GM23338 (cell line): ENCODE data around the gene PDLIM5. TPM values are rescaled to one million over a fixed set of nuclear protein-coding genes. Genes with fewer than 3 reads are reported as not detected.

Experiments
- ATAC-seq: fragments of 200-7000 bp; cut with Tn5 transposase; 3 replicates; pipeline ENCODE4 v1.9.1; 2020
- DNase-seq: peaks from one replicate; pipeline ENCODE4 v3.0.0-alpha.2; 2015; ENCODE audit warnings: low spot score
- H2AFZ ChIP-seq: fragments of 200-600 bp; sonication (generic); 2 replicates; pipeline ENCODE4 v1.8.0; 2016; ENCODE audit warnings: antibody characterized with exemption, mild to moderate bottlenecking, moderate library complexity
- H3F3A ChIP-seq: fragments of 200-600 bp; sonication (generic); replicated peaks from 2 replicates; pipeline ENCODE4 v1.8.0; 2017; ENCODE audit warnings: antibody characterized with exemption, mixed run types, low read depth
- H3K27ac ChIP-seq: fragments of 200-600 bp; sonication (generic); 2 replicates; pipeline ENCODE4 v1.6.1; 2016; ENCODE audit warnings: low read depth
- H3K27me3 ChIP-seq: fragments of 200-600 bp; sonication (generic); 2 replicates; pipeline ENCODE4 v1.8.0; 2016; ENCODE audit warnings: mild to moderate bottlenecking, mixed run types, moderate library complexity; ENCODE audit not compliant: insufficient read depth
- H3K36me3 ChIP-seq: fragments of 200-600 bp; sonication (generic); 2 replicates; pipeline ENCODE4 v1.8.0; 2016; ENCODE audit warnings: mild to moderate bottlenecking; ENCODE audit not compliant: insufficient read depth
- H3K4me1 ChIP-seq: fragments of 200-600 bp; sonication (generic); 2 replicates; pipeline ENCODE4 v1.8.0; 2016; ENCODE audit warnings: mild to moderate bottlenecking, moderate library complexity; ENCODE audit not compliant: insufficient read depth
- H3K4me2 ChIP-seq: fragments of 200-600 bp; sonication (generic); 2 replicates; pipeline ENCODE4 v1.7.1; 2017; ENCODE audit warnings: mixed run types
- H3K4me3 ChIP-seq: fragments of 200-600 bp; sonication (generic); 2 replicates; pipeline ENCODE4 v1.6.1; 2016; ENCODE audit warnings: mixed run types
- H3K79me2 ChIP-seq: fragments of 200-600 bp; sonication (generic); replicated peaks from 2 replicates; pipeline ENCODE4 v1.8.0; 2017; ENCODE audit warnings: mild to moderate bottlenecking; ENCODE audit not compliant: insufficient read depth
- H3K9me2 ChIP-seq: fragments of 200-600 bp; sonication (generic); 2 replicates; pipeline ENCODE4 v1.8.0; 2017; ENCODE audit not compliant: insufficient read depth
- H4K20me1 ChIP-seq: fragments of 200-600 bp; sonication (generic); replicated peaks from 2 replicates; pipeline ENCODE4 v1.8.0; 2017; ENCODE audit warnings: mild to moderate bottlenecking; ENCODE audit not compliant: insufficient read depth
- H3K27ac Mint-ChIP-seq: 2 replicates; pipeline ENCODE4 v1.8.0; 2020; ENCODE audit warnings: inconsistent platforms, mild to moderate bottlenecking, moderate library complexity, mixed read lengths
- H3K27me3 Mint-ChIP-seq: 3 replicates; pipeline ENCODE4 v1.8.0; 2022; ENCODE audit warnings: low read depth, mild to moderate bottlenecking, moderate library complexity, mixed read lengths, inconsistent platforms; ENCODE audit not compliant: insufficient read depth, poor library complexity
- H3K36me3 Mint-ChIP-seq: 3 replicates; pipeline ENCODE4 v1.8.0; 2021; ENCODE audit warnings: low read depth, mild to moderate bottlenecking, inconsistent platforms, moderate library complexity, mixed read lengths
- H3K4me1 Mint-ChIP-seq: 3 replicates; pipeline ENCODE4 v1.8.0; 2020; ENCODE audit warnings: mild to moderate bottlenecking, inconsistent platforms, mixed read lengths
- H3K4me3 Mint-ChIP-seq: 3 replicates; pipeline ENCODE4 v1.8.0; 2021; ENCODE audit warnings: moderate library complexity, mild to moderate bottlenecking, inconsistent platforms, mixed read lengths
- H3K9me3 Mint-ChIP-seq: 3 replicates; pipeline ENCODE4 v1.8.0; 2020; ENCODE audit warnings: moderate library complexity, mild to moderate bottlenecking, inconsistent platforms, mixed read lengths
- CREB1 ChIP-seq: fragments of 250-450 bp; sonication (Bioruptor Pico); IDR thresholded peaks from 2 replicates; pipeline ENCODE4 v1.5.0; 2020; ENCODE audit warnings: low read depth, mild to moderate bottlenecking, moderate library complexity
- EZH2 ChIP-seq: fragments of 200-600 bp; sonication (generic); IDR thresholded peaks from one replicate; pipeline ENCODE4 v1.8.0; 2017; ENCODE audit warnings: antibody characterized with exemption, mild to moderate bottlenecking, low read depth; ENCODE audit not compliant: unreplicated experiment
- EZH2phosphoT487 ChIP-seq: fragments of 200-600 bp; sonication (generic); IDR thresholded peaks from one replicate; pipeline ENCODE4 v1.8.1; 2018; ENCODE audit warnings: antibody characterized with exemption; ENCODE audit not compliant: unreplicated experiment
- JUNB ChIP-seq: IDR thresholded peaks from one replicate; pipeline ENCODE4 v1.6.1; 2016; ENCODE audit warnings: antibody characterized with exemption; ENCODE audit not compliant: unreplicated experiment
- NANOG ChIP-seq: IDR thresholded peaks from 2 replicates; pipeline ENCODE4 v1.6.1; 2016; ENCODE audit warnings: antibody characterized with exemption, borderline replicate concordance
- POLR2AphosphoS5 ChIP-seq: IDR thresholded peaks from 2 replicates; pipeline ENCODE4 v1.6.1; 2016; ENCODE audit warnings: antibody characterized with exemption, low read depth
- STAT1 ChIP-seq: IDR thresholded peaks from one replicate; pipeline ENCODE4 v1.6.1; 2016; ENCODE audit warnings: antibody characterized with exemption; ENCODE audit not compliant: unreplicated experiment
- ZNF114 ChIP-seq: fragments of 250-450 bp; sonication (Bioruptor Pico); IDR thresholded peaks from 2 replicates; pipeline ENCODE4 v1.5.0; 2020; ENCODE audit warnings: mild to moderate bottlenecking, moderate library complexity
- ZNF331 ChIP-seq: fragments of 250-450 bp; sonication (Bioruptor Pico); IDR thresholded peaks from 2 replicates; pipeline ENCODE4 v1.5.0; 2020; ENCODE audit warnings: low read depth, mild to moderate bottlenecking, moderate library complexity
- polyA plus RNA-seq: library from polyadenylated mRNA; unstranded; fragments of >200 nt; fragmentation: Nextera tagmentation; extraction: Ambion mirVana; gene quantifications from 2 replicates; pipeline ENCODE4 v1.2.1, GENCODE V29; 2016
- total RNA-seq: library from RNA; depleted of rRNA; stranded (reverse); fragments of >200 nt; shearing (Covaris generic); gene quantifications from 2 replicates; pipeline ENCODE4 v1.2.3, GENCODE V29; 2014
- TF ChIP-seq, protein P1 (sequence below): IDR thresholded peaks from one replicate; pipeline ENCODE4 v1.6.1; 2018; ENCODE audit warnings: antibody characterized with exemption; ENCODE audit not compliant: unreplicated experiment
- TF ChIP-seq, protein P2 (sequence below): IDR thresholded peaks from 2 replicates; pipeline ENCODE4 v1.6.1; 2016; ENCODE audit warnings: antibody characterized with exemption
- TF ChIP-seq, protein P3 (sequence below), 2 experiments: fragments of 200-600 bp in 1 of 2; sonication (generic) in 1 of 2; conservative IDR thresholded peaks; 2 replicates each; pipeline versions ENCODE4 v1.5.1 to v1.6.1; 2016 to 2017; ENCODE audit warnings: antibody characterized with exemption in 2 of 2, low read depth in 2 of 2, mild to moderate bottlenecking in 2 of 2, moderate library complexity in 1 of 2
- TF ChIP-seq, protein P4 (sequence below): fragments of 250-450 bp; sonication (Bioruptor Pico); IDR thresholded peaks from 2 replicates; pipeline ENCODE4 v1.5.0; 2020; ENCODE audit warnings: mild to moderate bottlenecking, moderate library complexity

PDLIM5 gene
- total and polyA plus RNA-seq, 2 experiments from 2014 or later = 45.2 to 53.0 TPM

DNA sequence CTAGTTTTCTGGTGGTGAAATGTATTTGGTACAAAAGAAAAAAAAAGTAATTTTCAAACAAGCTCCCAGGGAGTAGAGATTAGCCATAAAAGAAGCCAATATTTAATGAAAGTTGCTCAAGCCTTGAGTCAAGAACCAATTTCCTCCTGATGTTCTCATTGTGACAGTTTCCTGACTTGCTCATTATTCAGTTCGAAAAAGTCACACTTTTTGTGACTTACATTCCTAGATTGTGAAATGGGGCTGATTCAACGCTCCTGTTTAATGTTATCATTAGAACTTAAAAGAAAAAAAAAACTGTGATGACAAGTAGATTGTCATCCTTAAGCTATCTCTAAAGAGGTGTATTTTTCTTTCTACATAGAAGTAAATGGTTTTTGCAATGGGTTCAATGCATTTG is 183.4 kb downstream of the PDLIM5 start:
- ATAC-seq (no peak), DNase-seq (no peak)
- H3K27me3 Mint-ChIP-seq = no peaks in the 10 kb centered on the region
- Histone ChIP-seq H3K27ac (no peak overlapping the region), H3K9me2 (no peaks in the 10 kb centered on the region), H2AFZ (no peak overlapping the region), H3K4me2 (no peak overlapping the region), H3K36me3 (no peaks in the 10 kb centered on the region), H3K4me3 (no peak overlapping the region), H3K4me1 (no peaks in the 10 kb centered on the region), H3K79me2 (no peaks in the 10 kb centered on the region), H4K20me1 (no peaks in the 10 kb centered on the region), H3F3A (no peaks in the 10 kb centered on the region), H3K27me3 (no peaks in the 10 kb centered on the region)
- H3K9me3 Mint-ChIP-seq = no peaks in the 10 kb centered on the region
- no peak overlapping the region for H3K27ac Mint-ChIP-seq
- no peaks in the 10 kb centered on the region for H3K4me1 Mint-ChIP-seq
- H3K4me3 Mint-ChIP-seq = no peak overlapping the region
- no peak for TF ChIP-seq EZH2
- TF ChIP-seq, protein P1, sequence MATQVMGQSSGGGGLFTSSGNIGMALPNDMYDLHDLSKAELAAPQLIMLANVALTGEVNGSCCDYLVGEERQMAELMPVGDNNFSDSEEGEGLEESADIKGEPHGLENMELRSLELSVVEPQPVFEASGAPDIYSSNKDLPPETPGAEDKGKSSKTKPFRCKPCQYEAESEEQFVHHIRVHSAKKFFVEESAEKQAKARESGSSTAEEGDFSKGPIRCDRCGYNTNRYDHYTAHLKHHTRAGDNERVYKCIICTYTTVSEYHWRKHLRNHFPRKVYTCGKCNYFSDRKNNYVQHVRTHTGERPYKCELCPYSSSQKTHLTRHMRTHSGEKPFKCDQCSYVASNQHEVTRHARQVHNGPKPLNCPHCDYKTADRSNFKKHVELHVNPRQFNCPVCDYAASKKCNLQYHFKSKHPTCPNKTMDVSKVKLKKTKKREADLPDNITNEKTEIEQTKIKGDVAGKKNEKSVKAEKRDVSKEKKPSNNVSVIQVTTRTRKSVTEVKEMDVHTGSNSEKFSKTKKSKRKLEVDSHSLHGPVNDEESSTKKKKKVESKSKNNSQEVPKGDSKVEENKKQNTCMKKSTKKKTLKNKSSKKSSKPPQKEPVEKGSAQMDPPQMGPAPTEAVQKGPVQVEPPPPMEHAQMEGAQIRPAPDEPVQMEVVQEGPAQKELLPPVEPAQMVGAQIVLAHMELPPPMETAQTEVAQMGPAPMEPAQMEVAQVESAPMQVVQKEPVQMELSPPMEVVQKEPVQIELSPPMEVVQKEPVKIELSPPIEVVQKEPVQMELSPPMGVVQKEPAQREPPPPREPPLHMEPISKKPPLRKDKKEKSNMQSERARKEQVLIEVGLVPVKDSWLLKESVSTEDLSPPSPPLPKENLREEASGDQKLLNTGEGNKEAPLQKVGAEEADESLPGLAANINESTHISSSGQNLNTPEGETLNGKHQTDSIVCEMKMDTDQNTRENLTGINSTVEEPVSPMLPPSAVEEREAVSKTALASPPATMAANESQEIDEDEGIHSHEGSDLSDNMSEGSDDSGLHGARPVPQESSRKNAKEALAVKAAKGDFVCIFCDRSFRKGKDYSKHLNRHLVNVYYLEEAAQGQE = no peak
- TF ChIP-seq ZNF331 (CRISPR knock-in tag) = no peak
- TF ChIP-seq, protein P2, sequence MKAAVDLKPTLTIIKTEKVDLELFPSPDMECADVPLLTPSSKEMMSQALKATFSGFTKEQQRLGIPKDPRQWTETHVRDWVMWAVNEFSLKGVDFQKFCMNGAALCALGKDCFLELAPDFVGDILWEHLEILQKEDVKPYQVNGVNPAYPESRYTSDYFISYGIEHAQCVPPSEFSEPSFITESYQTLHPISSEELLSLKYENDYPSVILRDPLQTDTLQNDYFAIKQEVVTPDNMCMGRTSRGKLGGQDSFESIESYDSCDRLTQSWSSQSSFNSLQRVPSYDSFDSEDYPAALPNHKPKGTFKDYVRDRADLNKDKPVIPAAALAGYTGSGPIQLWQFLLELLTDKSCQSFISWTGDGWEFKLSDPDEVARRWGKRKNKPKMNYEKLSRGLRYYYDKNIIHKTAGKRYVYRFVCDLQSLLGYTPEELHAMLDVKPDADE = no peak
- no peak for TF ChIP-seq NANOG
- TF ChIP-seq, protein P3, sequence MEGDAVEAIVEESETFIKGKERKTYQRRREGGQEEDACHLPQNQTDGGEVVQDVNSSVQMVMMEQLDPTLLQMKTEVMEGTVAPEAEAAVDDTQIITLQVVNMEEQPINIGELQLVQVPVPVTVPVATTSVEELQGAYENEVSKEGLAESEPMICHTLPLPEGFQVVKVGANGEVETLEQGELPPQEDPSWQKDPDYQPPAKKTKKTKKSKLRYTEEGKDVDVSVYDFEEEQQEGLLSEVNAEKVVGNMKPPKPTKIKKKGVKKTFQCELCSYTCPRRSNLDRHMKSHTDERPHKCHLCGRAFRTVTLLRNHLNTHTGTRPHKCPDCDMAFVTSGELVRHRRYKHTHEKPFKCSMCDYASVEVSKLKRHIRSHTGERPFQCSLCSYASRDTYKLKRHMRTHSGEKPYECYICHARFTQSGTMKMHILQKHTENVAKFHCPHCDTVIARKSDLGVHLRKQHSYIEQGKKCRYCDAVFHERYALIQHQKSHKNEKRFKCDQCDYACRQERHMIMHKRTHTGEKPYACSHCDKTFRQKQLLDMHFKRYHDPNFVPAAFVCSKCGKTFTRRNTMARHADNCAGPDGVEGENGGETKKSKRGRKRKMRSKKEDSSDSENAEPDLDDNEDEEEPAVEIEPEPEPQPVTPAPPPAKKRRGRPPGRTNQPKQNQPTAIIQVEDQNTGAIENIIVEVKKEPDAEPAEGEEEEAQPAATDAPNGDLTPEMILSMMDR (conservative IDR thresholded peaks at IDR 0.05; ENCODE audit: low read depth in 2 of 2) = no peak
- no peak for TF ChIP-seq STAT1
- no peak for TF ChIP-seq JUNB
- no peak for TF ChIP-seq ZNF114 (CRISPR knock-in tag)
- TF ChIP-seq EZH2phosphoT487 = no peak
- TF ChIP-seq POLR2AphosphoS5 = no peak
- TF ChIP-seq CREB1 (CRISPR knock-in tag) = no peak
- TF ChIP-seq, protein P4, sequence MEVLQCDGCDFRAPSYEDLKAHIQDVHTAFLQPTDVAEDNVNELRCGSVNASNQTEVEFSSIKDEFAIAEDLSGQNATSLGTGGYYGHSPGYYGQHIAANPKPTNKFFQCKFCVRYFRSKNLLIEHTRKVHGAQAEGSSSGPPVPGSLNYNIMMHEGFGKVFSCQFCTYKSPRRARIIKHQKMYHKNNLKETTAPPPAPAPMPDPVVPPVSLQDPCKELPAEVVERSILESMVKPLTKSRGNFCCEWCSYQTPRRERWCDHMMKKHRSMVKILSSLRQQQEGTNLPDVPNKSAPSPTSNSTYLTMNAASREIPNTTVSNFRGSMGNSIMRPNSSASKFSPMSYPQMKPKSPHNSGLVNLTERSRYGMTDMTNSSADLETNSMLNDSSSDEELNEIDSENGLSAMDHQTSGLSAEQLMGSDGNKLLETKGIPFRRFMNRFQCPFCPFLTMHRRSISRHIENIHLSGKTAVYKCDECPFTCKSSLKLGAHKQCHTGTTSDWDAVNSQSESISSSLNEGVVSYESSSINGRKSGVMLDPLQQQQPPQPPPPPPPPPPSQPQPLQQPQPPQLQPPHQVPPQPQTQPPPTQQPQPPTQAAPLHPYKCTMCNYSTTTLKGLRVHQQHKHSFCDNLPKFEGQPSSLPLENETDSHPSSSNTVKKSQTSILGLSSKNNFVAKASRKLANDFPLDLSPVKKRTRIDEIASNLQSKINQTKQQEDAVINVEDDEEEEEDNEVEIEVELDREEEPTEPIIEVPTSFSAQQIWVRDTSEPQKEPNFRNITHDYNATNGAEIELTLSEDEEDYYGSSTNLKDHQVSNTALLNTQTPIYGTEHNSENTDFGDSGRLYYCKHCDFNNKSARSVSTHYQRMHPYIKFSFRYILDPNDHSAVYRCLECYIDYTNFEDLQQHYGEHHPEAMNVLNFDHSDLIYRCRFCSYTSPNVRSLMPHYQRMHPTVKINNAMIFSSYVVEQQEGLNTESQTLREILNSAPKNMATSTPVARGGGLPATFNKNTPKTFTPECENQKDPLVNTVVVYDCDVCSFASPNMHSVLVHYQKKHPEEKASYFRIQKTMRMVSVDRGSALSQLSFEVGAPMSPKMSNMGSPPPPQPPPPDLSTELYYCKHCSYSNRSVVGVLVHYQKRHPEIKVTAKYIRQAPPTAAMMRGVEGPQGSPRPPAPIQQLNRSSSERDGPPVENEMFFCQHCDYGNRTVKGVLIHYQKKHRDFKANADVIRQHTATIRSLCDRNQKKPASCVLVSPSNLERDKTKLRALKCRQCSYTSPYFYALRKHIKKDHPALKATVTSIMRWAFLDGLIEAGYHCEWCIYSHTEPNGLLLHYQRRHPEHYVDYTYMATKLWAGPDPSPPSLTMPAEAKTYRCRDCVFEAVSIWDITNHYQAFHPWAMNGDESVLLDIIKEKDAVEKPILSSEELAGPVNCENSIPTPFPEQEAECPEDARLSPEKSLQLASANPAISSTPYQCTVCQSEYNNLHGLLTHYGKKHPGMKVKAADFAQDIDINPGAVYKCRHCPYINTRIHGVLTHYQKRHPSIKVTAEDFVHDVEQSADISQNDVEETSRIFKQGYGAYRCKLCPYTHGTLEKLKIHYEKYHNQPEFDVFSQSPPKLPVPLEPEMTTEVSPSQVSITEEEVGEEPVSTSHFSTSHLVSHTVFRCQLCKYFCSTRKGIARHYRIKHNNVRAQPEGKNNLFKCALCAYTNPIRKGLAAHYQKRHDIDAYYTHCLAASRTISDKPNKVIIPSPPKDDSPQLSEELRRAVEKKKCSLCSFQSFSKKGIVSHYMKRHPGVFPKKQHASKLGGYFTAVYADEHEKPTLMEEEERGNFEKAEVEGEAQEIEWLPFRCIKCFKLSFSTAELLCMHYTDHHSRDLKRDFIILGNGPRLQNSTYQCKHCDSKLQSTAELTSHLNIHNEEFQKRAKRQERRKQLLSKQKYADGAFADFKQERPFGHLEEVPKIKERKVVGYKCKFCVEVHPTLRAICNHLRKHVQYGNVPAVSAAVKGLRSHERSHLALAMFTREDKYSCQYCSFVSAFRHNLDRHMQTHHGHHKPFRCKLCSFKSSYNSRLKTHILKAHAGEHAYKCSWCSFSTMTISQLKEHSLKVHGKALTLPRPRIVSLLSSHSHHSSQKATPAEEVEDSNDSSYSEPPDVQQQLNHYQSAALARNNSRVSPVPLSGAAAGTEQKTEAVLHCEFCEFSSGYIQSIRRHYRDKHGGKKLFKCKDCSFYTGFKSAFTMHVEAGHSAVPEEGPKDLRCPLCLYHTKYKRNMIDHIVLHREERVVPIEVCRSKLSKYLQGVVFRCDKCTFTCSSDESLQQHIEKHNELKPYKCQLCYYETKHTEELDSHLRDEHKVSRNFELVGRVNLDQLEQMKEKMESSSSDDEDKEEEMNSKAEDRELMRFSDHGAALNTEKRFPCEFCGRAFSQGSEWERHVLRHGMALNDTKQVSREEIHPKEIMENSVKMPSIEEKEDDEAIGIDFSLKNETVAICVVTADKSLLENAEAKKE (CRISPR knock-in tag) = no peak
- no peaks in the 10 kb centered on the region for H3K36me3 Mint-ChIP-seq
